ENCODE measurements around the gene GJC3.
"Not testable (repeated sequence)": the region's sequence is repeated elsewhere in the genome, so short reads cannot be mapped to it uniquely, and the experiment has no call there.

Gene GJC3

GRCh38 chr7:99928994-99929729, at the start of gene GJC3:
Gene GJC3 (minus strand): TSS chr7:99929620. CDS start chr7:99929620, 0 bp downstream.
- peak; percentile 47 for DNase-seq

GRCh38 chr7:99976626-99977025, 47.2 kb upstream of the GJC3 start:
- DNase-seq: no peak

- no peak for DNase-seq
Observed at GRCh38 chr7:99975782-99976521, 46.5 kb upstream of the GJC3 start, which contains the start of gene AZGP1. Gene AZGP1 (minus strand): TSS chr7:99976031. CDS start chr7:99976020, 11 bp downstream.

GRCh38 chr7:99974681-99975080, 45.3 kb upstream of the GJC3 start:
- no peak for DNase-seq

GRCh38 chr7:99973817-99974216, 44.4 kb upstream of the GJC3 start:
- not testable (repeated sequence) for DNase-seq

GRCh38 chr7:99971242-99971641, 41.8 kb upstream of the GJC3 start:
- DNase-seq: no peak

GRCh38 chr7:99969813-99970212, 40.4 kb upstream of the GJC3 start:
- DNase-seq: not testable (repeated sequence)

GRCh38 chr7:99969298-99969697, 39.9 kb upstream of the GJC3 start:
- DNase-seq: no peak

GRCh38 chr7:99958564-99959227, 29.3 kb upstream of the GJC3 start:
- no peak for DNase-seq

- DNase-seq: no peak
Observed at GRCh38 chr7:99955247-99955646, 25.8 kb upstream of the GJC3 start.

- not testable (repeated sequence) for DNase-seq
Observed at GRCh38 chr7:99954643-99955042, 25.2 kb upstream of the GJC3 start.

GRCh38 chr7:99953649-99954048, 24.2 kb upstream of the GJC3 start:
- DNase-seq: no peak

- DNase-seq: not testable (repeated sequence)
Observed at GRCh38 chr7:99952649-99953048, 23.2 kb upstream of the GJC3 start.

GRCh38 chr7:99950819-99951218, 21.4 kb upstream of the GJC3 start:
- not testable (repeated sequence) for DNase-seq

- peak; percentile 20 for DNase-seq
Observed at GRCh38 chr7:99949645-99950228, 20.3 kb upstream of the GJC3 start.

GRCh38 chr7:99947608-99948007, 18.2 kb upstream of the GJC3 start:
- DNase-seq: no peak

GRCh38 chr7:99944497-99945070, 15.2 kb upstream of the GJC3 start:
- no peak for DNase-seq

- no peak for DNase-seq
Observed at GRCh38 chr7:99943641-99944496, 14.4 kb upstream of the GJC3 start.

- no peak for DNase-seq
Observed at GRCh38 chr7:99938296-99938695, 8.9 kb upstream of the GJC3 start.

- DNase-seq: not testable (repeated sequence)
Observed at GRCh38 chr7:99935009-99935408, 5.6 kb upstream of the GJC3 start.

- DNase-seq: no peak
Observed at GRCh38 chr7:99930376-99930775, 956 bp upstream of the GJC3 start.

GRCh38 chr7:99929730-99930053, 272 bp upstream of the GJC3 start:
- no peak for DNase-seq

All from CD4-positive, alpha-beta T cell treated with Interleukin-10 for 1 hour (primary cell).